CD14-positive monocyte (primary cell): ENCODE results near the gene TTLL11. TPM values are rescaled to one million over a fixed set of nuclear protein-coding genes. Genes with fewer than 3 reads are reported as not detected.

ENCODE experiments used
- DNase-seq, 3 donors: peaks; one replicate each; pipeline ENCODE4 v3.0.0-alpha.2; 2011 to 2022
- H2AFZ ChIP-seq: 2 replicates; pipeline ENCODE4 v1.6.0; 2012; ENCODE audit warnings: mild to moderate bottlenecking, low read depth, low read length, inconsistent platforms; ENCODE audit not compliant: insufficient read depth, poor library complexity, severe bottlenecking
- H3K27ac ChIP-seq, 2 donors: 1 replicate in 1 of 2; 2 replicates in 1 of 2; pipeline ENCODE4 v1.5.1; 2012 to 2013; ENCODE audit warnings: low read length in 2 of 2, control low read depth in 1 of 2, inconsistent platforms in 1 of 2, low read depth in 1 of 2, mild to moderate bottlenecking in 1 of 2
- H3K27me3 ChIP-seq, 2 donors: one replicate each; pipeline versions ENCODE4 v1.6.0 to v1.6.1; 2011 to 2013; ENCODE audit warnings: low read length in 2 of 2; ENCODE audit not compliant: control insufficient read depth in 2 of 2, insufficient read depth in 2 of 2
- H3K36me3 ChIP-seq, 2 donors: replicated peaks in 1 of 2; 1 replicate in 1 of 2; 2 replicates in 1 of 2; pipeline versions ENCODE4 v1.5.1 to v1.6.1; 2012 to 2013; ENCODE audit warnings: low read length in 2 of 2, control low read depth in 1 of 2, inconsistent platforms in 1 of 2, mild to moderate bottlenecking in 1 of 2; ENCODE audit not compliant: insufficient read depth in 2 of 2, control insufficient read depth in 1 of 2
- H3K4me1 ChIP-seq, 2 donors: 1 replicate in 1 of 2; 2 replicates in 1 of 2; pipeline versions ENCODE4 v1.5.1 to v1.6.1; 2012 to 2013; ENCODE audit warnings: low read length in 2 of 2, control low read depth in 1 of 2, inconsistent platforms in 1 of 2, mild to moderate bottlenecking in 1 of 2, moderate library complexity in 1 of 2; ENCODE audit not compliant: insufficient read depth in 2 of 2, control insufficient read depth in 1 of 2
- H3K4me2 ChIP-seq: replicated peaks from 2 replicates; pipeline ENCODE3; 2012; ENCODE audit warnings: low read length, moderate library complexity, mild to moderate bottlenecking; ENCODE audit not compliant: poor library complexity, severe bottlenecking; ENCODE audit errors: extremely low read depth
- H3K4me3 ChIP-seq, 3 experiments: fragments of 200-600 bp in 1 of 3; sonication (generic) in 1 of 3; replicated peaks in 1 of 3; 1 replicate in 2 of 3; 2 replicates in 1 of 3; pipeline ENCODE4 v1.5.1; 2011 to 2013; ENCODE audit warnings: low read length in 3 of 3, mild to moderate bottlenecking in 3 of 3, control low read depth in 2 of 3, low read depth in 2 of 3, inconsistent platforms in 1 of 3, moderate library complexity in 1 of 3
- H3K79me2 ChIP-seq: 2 replicates; pipeline ENCODE4 v1.6.0; 2012; ENCODE audit warnings: mild to moderate bottlenecking, control low read depth, inconsistent platforms, low read length, moderate library complexity; ENCODE audit not compliant: insufficient read depth
- H3K9ac ChIP-seq: 2 replicates; pipeline ENCODE4 v1.6.0; 2017; ENCODE audit warnings: low read length, mild to moderate bottlenecking; ENCODE audit not compliant: insufficient read depth, poor library complexity, severe bottlenecking
- H3K9me3 ChIP-seq, 2 donors: replicated peaks in 1 of 2; 1 replicate in 1 of 2; 2 replicates in 1 of 2; pipeline versions ENCODE4 v1.5.1 to v1.6.1; 2012 to 2013; ENCODE audit warnings: low read length in 2 of 2, control low read depth in 1 of 2; ENCODE audit not compliant: control insufficient read depth in 1 of 2, insufficient read depth in 1 of 2
- H4K20me1 ChIP-seq: 2 replicates; pipeline ENCODE4 v1.6.0; 2012; ENCODE audit warnings: mild to moderate bottlenecking, low read length, control low read depth, moderate library complexity; ENCODE audit not compliant: insufficient read depth
- H3K27ac Mint-ChIP-seq, 7 donors: one replicate each; pipeline ENCODE4 v1.8.0; 2020; ENCODE audit warnings: mild to moderate bottlenecking in 7 of 7, mixed read lengths in 7 of 7, moderate library complexity in 6 of 7, inconsistent platforms in 2 of 7
- H3K27me3 Mint-ChIP-seq, 3 donors: one replicate each; pipeline ENCODE4 v1.8.0; 2021 to 2022; ENCODE audit warnings: low read depth in 3 of 3, mild to moderate bottlenecking in 3 of 3, mixed read lengths in 3 of 3, moderate library complexity in 3 of 3, inconsistent platforms in 1 of 3
- H3K36me3 Mint-ChIP-seq, 2 donors: one replicate each; pipeline ENCODE4 v1.8.0; 2020; ENCODE audit warnings: mixed read lengths in 2 of 2, inconsistent platforms in 1 of 2, mild to moderate bottlenecking in 1 of 2
- H3K4me1 Mint-ChIP-seq: one replicate; pipeline ENCODE4 v1.8.0; 2020; ENCODE audit warnings: mild to moderate bottlenecking, mixed read lengths
- H3K4me3 Mint-ChIP-seq, 2 donors: one replicate each; pipeline ENCODE4 v1.8.0; 2020; ENCODE audit warnings: mild to moderate bottlenecking in 2 of 2, mixed read lengths in 2 of 2, moderate library complexity in 1 of 2
- H3K9me3 Mint-ChIP-seq, 7 donors: one replicate each; pipeline ENCODE4 v1.8.0; 2020 to 2022; ENCODE audit warnings: mixed read lengths in 7 of 7, mild to moderate bottlenecking in 6 of 7, moderate library complexity in 6 of 7, inconsistent platforms in 2 of 7
- WGBS: methylation state at CpG from one replicate; pipeline ENCODE4 v1.1.5; 2013; ENCODE audit warnings: missing lambda C conversion rate; ENCODE audit not compliant: insufficient coverage; 5-methylcytosine and 5-hydroxymethylcytosine counted together
- intact Hi-C, 2 donors: fragments of 100-400 bp; cut with micrococcal nuclease; formaldehyde crosslinking; loops; one replicate each; pipeline versions ENCODE4 v1.15.0 to v1.15.1; 2023
- polyA plus RNA-seq, 3 donors: library from polyadenylated mRNA; depleted of rRNA in 1 of 3; unstranded in 2 of 3; stranded (reverse) in 1 of 3; fragments of 300-500 nt in 2 of 3; fragments of >200 nt in 1 of 3; fragmentation: Illumina TruSeq in 2 of 3; gene quantifications; 1 replicate in 2 of 3; 2 replicates in 1 of 3; pipeline ENCODE4 v1.2.3, GENCODE V29; 2012 to 2021
- TF ChIP-seq, protein P1 (sequence below): fragments of 200-600 bp; IDR thresholded peaks from one replicate; pipeline ENCODE4 v1.8.0; 2022; ENCODE audit warnings: antibody characterized with exemption, mild to moderate bottlenecking

Gene TTLL11
- polyA plus RNA-seq, 3 donors, result 2.9 to 3.5 (median 3.1) TPM

DNA sequence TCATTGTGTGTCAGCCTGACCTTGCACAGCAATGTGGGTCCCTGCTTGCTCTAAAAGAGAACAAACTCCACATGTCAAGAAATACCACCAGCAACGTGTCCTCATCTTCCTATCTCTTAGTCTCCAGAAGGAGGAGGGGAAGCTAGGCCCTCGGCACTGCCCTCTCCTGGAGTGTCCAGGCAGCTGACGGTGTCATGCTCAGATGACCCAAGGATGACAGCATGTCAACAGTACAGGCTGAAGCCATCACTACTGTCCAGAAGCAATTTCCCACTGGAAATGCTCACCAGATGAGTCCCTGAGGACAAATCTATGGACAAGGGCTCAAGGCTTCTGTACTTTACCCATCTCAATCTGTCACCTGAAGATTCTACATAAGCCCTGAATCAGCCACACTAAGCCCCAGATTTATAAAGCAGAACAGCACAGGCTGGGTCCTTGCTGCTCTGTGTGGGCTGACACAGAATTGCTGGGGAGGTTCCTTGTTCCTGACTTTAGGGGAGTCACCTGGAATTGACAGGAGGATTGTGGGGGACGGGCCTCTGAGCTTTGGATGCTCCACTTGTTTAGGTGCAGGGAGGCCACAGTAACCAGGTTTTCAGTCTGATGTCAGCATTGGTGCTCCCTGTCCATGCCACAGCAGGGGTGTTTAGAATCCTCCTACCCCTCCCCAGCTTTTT lies 231.5 kb downstream of the TTLL11 start:
- Mint-ChIP-seq H3K36me3 (no peaks in the 10 kb centered on the region), H3K4me3 (no peak overlapping the region), H3K4me1 (no peaks in the 10 kb centered on the region), H3K27me3 (peaks cover 0 to 3% (median 2%) of the 10 kb centered on the region in 3 donors), H3K27ac (no peak overlapping the region), H3K9me3 (no peaks in the 10 kb centered on the region)
- 71% methylated on average over 1 of the region's 4 CpGs for WGBS
- H3K36me3 ChIP-seq, result no peaks in the 10 kb centered on the region
- H3K9me3 ChIP-seq, result no peaks in the 10 kb centered on the region
- no peak overlapping the region for H3K9ac ChIP-seq
- intact Hi-C loops, result no loop called here
- H3K27me3 ChIP-seq, result no peaks in the 10 kb centered on the region
- H3K4me1 ChIP-seq, result no peaks in the 10 kb centered on the region
- H3K27ac ChIP-seq, result no peak overlapping the region
- H3K4me2 ChIP-seq, result no peak overlapping the region
- H2AFZ ChIP-seq, result no peak overlapping the region
- no peak overlapping the region for H3K4me3 ChIP-seq
- DNase-seq, result no peak
- TF ChIP-seq, protein P1, sequence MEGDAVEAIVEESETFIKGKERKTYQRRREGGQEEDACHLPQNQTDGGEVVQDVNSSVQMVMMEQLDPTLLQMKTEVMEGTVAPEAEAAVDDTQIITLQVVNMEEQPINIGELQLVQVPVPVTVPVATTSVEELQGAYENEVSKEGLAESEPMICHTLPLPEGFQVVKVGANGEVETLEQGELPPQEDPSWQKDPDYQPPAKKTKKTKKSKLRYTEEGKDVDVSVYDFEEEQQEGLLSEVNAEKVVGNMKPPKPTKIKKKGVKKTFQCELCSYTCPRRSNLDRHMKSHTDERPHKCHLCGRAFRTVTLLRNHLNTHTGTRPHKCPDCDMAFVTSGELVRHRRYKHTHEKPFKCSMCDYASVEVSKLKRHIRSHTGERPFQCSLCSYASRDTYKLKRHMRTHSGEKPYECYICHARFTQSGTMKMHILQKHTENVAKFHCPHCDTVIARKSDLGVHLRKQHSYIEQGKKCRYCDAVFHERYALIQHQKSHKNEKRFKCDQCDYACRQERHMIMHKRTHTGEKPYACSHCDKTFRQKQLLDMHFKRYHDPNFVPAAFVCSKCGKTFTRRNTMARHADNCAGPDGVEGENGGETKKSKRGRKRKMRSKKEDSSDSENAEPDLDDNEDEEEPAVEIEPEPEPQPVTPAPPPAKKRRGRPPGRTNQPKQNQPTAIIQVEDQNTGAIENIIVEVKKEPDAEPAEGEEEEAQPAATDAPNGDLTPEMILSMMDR, result no peak
- H4K20me1 ChIP-seq, result no peaks in the 10 kb centered on the region
- H3K79me2 ChIP-seq, result no peaks in the 10 kb centered on the region

DNA sequence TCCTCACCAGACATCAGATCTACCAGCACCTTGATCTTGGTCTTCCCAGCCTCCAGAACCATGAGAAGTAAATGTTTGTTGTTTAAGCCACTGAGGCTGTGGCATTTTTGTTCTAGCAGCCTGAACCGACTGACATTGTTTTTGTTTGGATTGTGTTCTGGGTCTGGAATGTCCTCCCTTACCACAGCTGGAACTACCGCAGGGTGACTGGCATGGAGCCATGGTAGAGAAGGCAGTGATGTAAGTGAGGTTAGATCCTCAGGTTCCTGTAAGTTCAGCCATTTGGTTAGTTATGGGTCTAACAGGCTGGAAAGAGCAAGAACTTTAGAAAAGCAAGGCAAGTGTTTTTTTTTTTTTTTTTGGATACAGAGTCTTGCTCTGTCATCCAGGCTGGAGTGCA lies 232.4 kb downstream of the TTLL11 start:
- TF ChIP-seq, protein P1, result no peak
- no peaks in the 10 kb centered on the region for H3K36me3 Mint-ChIP-seq

More for the DNA sequence above, 232.4 kb downstream of the TTLL11 start:
- no peaks in the 10 kb centered on the region for H3K4me1 Mint-ChIP-seq
- no peaks in the 10 kb centered on the region for H3K36me3 ChIP-seq
- H3K27me3 ChIP-seq, result no peaks in the 10 kb centered on the region
- H3K4me3 Mint-ChIP-seq, result no peak overlapping the region
- peaks cover 0 to 3% (median 0%) of the 10 kb centered on the region in 3 donors for H3K27me3 Mint-ChIP-seq
- H3K9me3 Mint-ChIP-seq, result no peaks in the 10 kb centered on the region
- H3K9me3 ChIP-seq, result no peaks in the 10 kb centered on the region
- WGBS, result 94% methylated on average over 2 of the region's 2 CpGs
- H3K79me2 ChIP-seq, result no peaks in the 10 kb centered on the region
- no peak overlapping the region for H3K4me2 ChIP-seq
- no peak overlapping the region for H3K27ac ChIP-seq
- H2AFZ ChIP-seq, result no peak overlapping the region
- intact Hi-C loops, result no loop called here
- H3K4me1 ChIP-seq, result no peaks in the 10 kb centered on the region
- no peak overlapping the region for H3K9ac ChIP-seq
- H3K27ac Mint-ChIP-seq, result no peak overlapping the region
- no peaks in the 10 kb centered on the region for H4K20me1 ChIP-seq
- H3K4me3 ChIP-seq, result no peak overlapping the region
- no peak for DNase-seq
